BE2C (cell line): ENCODE results near the gene LRRC8E.

Experiments used
- DNase-seq: peaks from one replicate; pipeline ENCODE4 v3.0.0-alpha.2; 2020
- H3K27me3 ChIP-seq: fragments of 250-450 bp; sonication (Bioruptor Pico); 2 replicates; pipeline ENCODE4 v1.5.1; 2020; ENCODE audit warnings: mild to moderate bottlenecking
- H3K36me3 ChIP-seq: fragments of 250-450 bp; sonication (Bioruptor Pico); 2 replicates; pipeline ENCODE4 v1.5.1; 2020; ENCODE audit warnings: mild to moderate bottlenecking
- H3K4me1 ChIP-seq: fragments of 250-450 bp; sonication (Bioruptor Pico); 2 replicates; pipeline ENCODE4 v1.5.1; 2020
- H3K4me3 ChIP-seq: 2 replicates; pipeline ENCODE4 v1.5.1; 2011; ENCODE audit warnings: low read depth, low read length
- H3K9me3 ChIP-seq: fragments of 250-450 bp; sonication (Bioruptor Pico); 2 replicates; pipeline ENCODE4 v1.5.1; 2020
- CTCF ChIP-seq: IDR thresholded peaks from 2 replicates; pipeline ENCODE4 v1.5.1; 2012; ENCODE audit warnings: mild to moderate bottlenecking, low read depth, low read length

Gene LRRC8E

GRCh38 chr19:7944177-7944761, 56.0 kb downstream of the LRRC8E start:
- Histone ChIP-seq H3K4me1 (no peaks in the 10 kb centered on the region), H3K36me3 (peaks cover 17% of the 10 kb centered on the region), H3K4me3 (peak overlapping the region; percentile 90), H3K9me3 (no peaks in the 10 kb centered on the region), H3K27me3 (no peaks in the 10 kb centered on the region)
- peak; percentile 94 for DNase-seq
- TF ChIP-seq CTCF = peak; percentile 84

DNA sequence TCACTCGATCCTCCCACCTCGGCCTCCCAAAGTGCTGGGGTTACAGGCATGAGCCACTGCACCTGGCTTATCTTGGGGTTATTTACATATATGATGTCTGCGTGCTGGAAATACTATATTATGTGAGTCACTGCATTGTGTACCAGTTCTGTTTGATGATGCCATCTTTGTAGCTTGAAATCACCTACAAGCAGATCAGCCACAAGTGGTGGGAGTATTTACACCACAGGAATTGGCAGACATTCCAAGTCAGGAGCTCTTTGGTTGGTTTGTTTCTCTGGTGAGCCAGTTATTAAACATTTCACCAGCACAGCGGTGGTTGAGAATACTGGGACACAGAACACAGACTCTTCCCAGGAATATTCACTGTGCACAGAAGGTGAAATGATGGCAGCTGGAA, 59.6 kb downstream of the LRRC8E start:
- no peak for TF ChIP-seq CTCF
- DNase-seq = no peak
- no peaks in the 10 kb centered on the region for H3K27me3 ChIP-seq
- H3K9me3 ChIP-seq = no peaks in the 10 kb centered on the region
- no peak overlapping the region for H3K4me3 ChIP-seq
- no peaks in the 10 kb centered on the region for H3K4me1 ChIP-seq
- no peaks in the 10 kb centered on the region for H3K36me3 ChIP-seq
